OCI-LY1 (cell line): ENCODE measurements around the gene SAMD8.

ENCODE experiments used
- H2AFZ ChIP-seq: fragments of 200-600 bp; sonication (generic), shearing (Covaris generic); 2 replicates; pipeline ENCODE4 v1.6.0; 2014; ENCODE audit warnings: antibody characterized with exemption, mild to moderate bottlenecking, low read length
- H3F3A ChIP-seq: fragments of 200-600 bp; sonication (generic), shearing (Covaris generic); 2 replicates; pipeline ENCODE4 v1.6.0; 2014; ENCODE audit warnings: mild to moderate bottlenecking, antibody characterized with exemption, low read length, moderate library complexity; ENCODE audit not compliant: insufficient read depth
- H3K27ac ChIP-seq: fragments of 200-600 bp; sonication (generic); 2 replicates; pipeline ENCODE4 v1.5.1; 2014; ENCODE audit warnings: low read length, mixed run types, mild to moderate bottlenecking, low read depth; ENCODE audit not compliant: poor library complexity, severe bottlenecking
- H3K27me3 ChIP-seq: fragments of 200-600 bp; sonication (generic); 2 replicates; pipeline ENCODE4 v1.6.0; 2014; ENCODE audit warnings: antibody characterized with exemption, mild to moderate bottlenecking, low read length, moderate library complexity; ENCODE audit not compliant: insufficient read depth
- H3K36me3 ChIP-seq: fragments of 200-600 bp; sonication (generic); 2 replicates; pipeline ENCODE4 v1.6.1; 2014; ENCODE audit warnings: mild to moderate bottlenecking, antibody characterized with exemption, low read length, moderate library complexity, mixed read lengths; ENCODE audit not compliant: insufficient read depth
- H3K4me1 ChIP-seq: fragments of 200-600 bp; sonication (generic); 2 replicates; pipeline ENCODE4 v1.5.1; 2014; ENCODE audit warnings: mild to moderate bottlenecking, low read length, moderate library complexity; ENCODE audit not compliant: insufficient read depth, severe bottlenecking
- H3K4me2 ChIP-seq: fragments of 200-600 bp; sonication (generic), shearing (Covaris generic); 2 replicates; pipeline ENCODE4 v1.6.1; 2014; ENCODE audit warnings: low read length
- H3K4me3 ChIP-seq: fragments of 200-600 bp; sonication (generic); 2 replicates; pipeline ENCODE4 v1.5.1; 2014; ENCODE audit warnings: low read length, low read depth, mild to moderate bottlenecking, mixed read lengths; ENCODE audit not compliant: poor library complexity, severe bottlenecking
- H3K79me2 ChIP-seq: fragments of 200-600 bp; shearing (Covaris generic); 2 replicates; pipeline ENCODE4 v1.6.1; 2016; ENCODE audit warnings: mixed run types, low read length, mixed read lengths; ENCODE audit not compliant: insufficient read depth
- H3K9ac ChIP-seq: fragments of 200-600 bp; sonication (generic), shearing (Covaris generic); 2 replicates; pipeline ENCODE4 v1.6.1; 2014; ENCODE audit warnings: mild to moderate bottlenecking, low read length, mixed read lengths
- H3K9me2 ChIP-seq: fragments of 200-600 bp; sonication (generic), shearing (Covaris generic); 2 replicates; pipeline ENCODE4 v1.6.1; 2014; ENCODE audit warnings: low read depth, mild to moderate bottlenecking, low read length, mixed read lengths
- H3K9me3 ChIP-seq: fragments of 200-600 bp; shearing (Covaris generic); 2 replicates; pipeline ENCODE4 v1.6.1; 2014; ENCODE audit warnings: low read length, mixed read lengths
- H4K20me1 ChIP-seq: fragments of 200-600 bp; sonication (generic), shearing (Covaris generic); 2 replicates; pipeline ENCODE4 v1.6.0; 2016; ENCODE audit warnings: mild to moderate bottlenecking, low read length; ENCODE audit not compliant: insufficient read depth
- CTCF ChIP-seq: fragments of 200-600 bp; sonication (generic), shearing (Covaris generic); IDR thresholded peaks from 2 replicates; pipeline ENCODE4 v1.5.1; 2017; ENCODE audit warnings: mild to moderate bottlenecking, antibody characterized with exemption, low read length, moderate library complexity, mixed read lengths
- EZH2 ChIP-seq: fragments of 200-600 bp; sonication (generic), shearing (Covaris generic); IDR thresholded peaks from 2 replicates; pipeline ENCODE4 v1.8.0; 2017; ENCODE audit warnings: borderline replicate concordance, mixed run types, mild to moderate bottlenecking, antibody characterized with exemption, low read length, moderate library complexity, mixed read lengths

SAMD8 gene

GRCh38 chr10:75137533-75138438, 26.3 kb downstream of the SAMD8 start:
- no peak for TF ChIP-seq CTCF
- no peak for TF ChIP-seq EZH2
- Histone ChIP-seq H4K20me1 (0 out of 2 replicates have a peak, but pooled peaks cover 3% of the 10 kb centered on the region), H3K79me2 (peaks cover 31% of the 10 kb centered on the region), H3K9ac (no peak overlapping the region), H3K4me2 (no peak overlapping the region), H3K4me1 (peaks cover 5% of the 10 kb centered on the region), H3K4me3 (no peak overlapping the region), H3K9me2 (no peaks in the 10 kb centered on the region), H3K36me3 (peaks cover 9% of the 10 kb centered on the region; the same call in 1 of the 2 replicates), H3K9me3 (no peaks in the 10 kb centered on the region), H3F3A (no peaks in the 10 kb centered on the region), H2AFZ (no peak overlapping the region), H3K27me3 (no peaks in the 10 kb centered on the region), H3K27ac (no peak overlapping the region)

GRCh38 chr10:75140246-75140645, 28.8 kb downstream of the SAMD8 start:
- Histone ChIP-seq H3K4me2 (no peak overlapping the region), H3K27me3 (no peaks in the 10 kb centered on the region), H3K27ac (no peak overlapping the region), H2AFZ (no peak overlapping the region), H3K9me3 (no peaks in the 10 kb centered on the region), H3K9me2 (no peaks in the 10 kb centered on the region), H3K36me3 (peaks cover 4% of the 10 kb centered on the region; the same call in 1 of the 2 replicates), H3K4me3 (no peak overlapping the region), H4K20me1 (0 out of 2 replicates have a peak, but pooled peaks cover 3% of the 10 kb centered on the region), H3F3A (no peaks in the 10 kb centered on the region), H3K4me1 (peaks cover 16% of the 10 kb centered on the region), H3K9ac (no peak overlapping the region), H3K79me2 (peaks cover 48% of the 10 kb centered on the region)
- TF ChIP-seq CTCF = no peak
- TF ChIP-seq EZH2 = no peak

GRCh38 chr10:75143353-75143752, 31.9 kb downstream of the SAMD8 start:
- no peaks in the 10 kb centered on the region for H3K9me2 ChIP-seq
- no peak overlapping the region for H3K4me2 ChIP-seq
- peaks cover 59% of the 10 kb centered on the region for H3K79me2 ChIP-seq
- no peaks in the 10 kb centered on the region for H3K9me3 ChIP-seq
- 0 out of 2 replicates have a peak, but pooled peaks cover 3% of the 10 kb centered on the region for H4K20me1 ChIP-seq
- no peak overlapping the region for H3K27ac ChIP-seq
- no peak overlapping the region for H3K9ac ChIP-seq
- H3K4me1 ChIP-seq = peaks cover 11% of the 10 kb centered on the region
- H2AFZ ChIP-seq = no peak overlapping the region
- no peaks in the 10 kb centered on the region for H3F3A ChIP-seq
- no peaks in the 10 kb centered on the region for H3K27me3 ChIP-seq
- H3K4me3 ChIP-seq = no peak overlapping the region
- TF ChIP-seq CTCF = no peak
- no peak for TF ChIP-seq EZH2
- peaks cover 4% of the 10 kb centered on the region; the same call in 1 of the 2 replicates for H3K36me3 ChIP-seq
